K562 (cell line): ENCODE data around the gene PPM1M. TPM values are rescaled to one million over a fixed set of nuclear protein-coding genes. Genes with fewer than 3 reads are reported as not detected.
A peak's percentile ranks its signal among the peaks of the same experiment; 100 is the strongest.

Experiments used
- ARID3B ChIP-seq: fragments of 250-450 bp; sonication (Bioruptor Pico); IDR thresholded peaks from 2 replicates; pipeline ENCODE4 v1.4.0; 2020; ENCODE audit warnings: borderline replicate concordance
- BDP1 ChIP-seq: IDR thresholded peaks from 3 replicates; pipeline ENCODE4 v1.6.1; 2011; ENCODE audit not compliant: insufficient read length, insufficient read depth
- CREM ChIP-seq: IDR thresholded peaks from 2 replicates; pipeline ENCODE4 v1.6.1; 2014; ENCODE audit warnings: antibody characterized with exemption, low read depth
- E2F8 ChIP-seq: fragments of 450-650 bp; IDR thresholded peaks from 2 replicates; pipeline ENCODE4 v1.7.1; 2018; ENCODE audit warnings: mild to moderate bottlenecking, low read depth; ENCODE audit not compliant: partially characterized antibody
- EGR1 ChIP-seq: fragments of 450-650 bp; conservative IDR thresholded peaks from 2 replicates; pipeline ENCODE4 v1.6.1; 2017; ENCODE audit warnings: mild to moderate bottlenecking
- ESRRA ChIP-seq: fragments of 450-650 bp; IDR thresholded peaks from 2 replicates; pipeline ENCODE4 v1.6.1; 2014; ENCODE audit warnings: low read depth, mild to moderate bottlenecking, moderate library complexity, borderline replicate concordance
- ETV5 ChIP-seq: sonication (generic); formaldehyde crosslinking; IDR thresholded peaks from 2 replicates; pipeline ENCODE4 v1.4.0; 2020; ENCODE audit warnings: low read depth, mild to moderate bottlenecking, missing genetic modification reagents
- MYNN ChIP-seq, 2 experiments: sonication (generic); formaldehyde crosslinking in 1 of 2; IDR thresholded peaks; 2 replicates each; pipeline versions ENCODE4 v1.5.0 to v1.6.1; 2016 to 2020; ENCODE audit warnings: antibody characterized with exemption in 1 of 2, missing genetic modification reagents in 1 of 2
- RB1 ChIP-seq: fragments of 450-650 bp; IDR thresholded peaks from 2 replicates; pipeline ENCODE4 v1.6.1; 2017; ENCODE audit warnings: low read depth, mild to moderate bottlenecking
- RBM25 ChIP-seq: fragments of 200-400 bp; formaldehyde crosslinking; IDR thresholded peaks from 2 replicates; pipeline ENCODE4 v1.6.1; 2018; ENCODE audit warnings: low read length, low read depth, moderate library complexity; ENCODE audit not compliant: severe bottlenecking
- SETDB1 ChIP-seq: IDR thresholded peaks from one replicate; pipeline ENCODE4 v1.6.1; 2012; ENCODE audit warnings: low read length, control low read depth, inconsistent platforms
- SIN3B ChIP-seq: fragments of 450-650 bp; IDR thresholded peaks from 2 replicates; pipeline ENCODE4 v1.6.1; 2017; ENCODE audit warnings: low read depth, mild to moderate bottlenecking, moderate library complexity
- SMAD4 ChIP-seq: fragments of 250-450 bp; sonication (Bioruptor Pico); conservative IDR thresholded peaks from 2 replicates; pipeline ENCODE4 v1.8.0; 2021; ENCODE audit warnings: inconsistent platforms, mild to moderate bottlenecking, moderate library complexity
- TCF7L2 ChIP-seq: fragments of 150-350 bp; IDR thresholded peaks from 2 replicates; pipeline ENCODE4 v1.6.1; 2016; ENCODE audit warnings: low read depth, mild to moderate bottlenecking, low read length, moderate library complexity
- ZBTB43 ChIP-seq: sonication (generic); formaldehyde crosslinking; IDR thresholded peaks from 2 replicates; pipeline ENCODE4 v1.8.0; 2023; ENCODE audit warnings: mild to moderate bottlenecking, missing genetic modification reagents
- ZNF133 ChIP-seq: fragments of 250-450 bp; sonication (Bioruptor Pico); IDR thresholded peaks from 2 replicates; pipeline ENCODE4 v1.4.0; 2020; ENCODE audit warnings: mild to moderate bottlenecking
- ZNF408 ChIP-seq: fragments of 250-450 bp; sonication (Bioruptor Pico); IDR thresholded peaks from 2 replicates; pipeline ENCODE4 v1.4.0; 2020; ENCODE audit warnings: low read depth, mild to moderate bottlenecking, moderate library complexity
- ZNF766 ChIP-seq: fragments of 200-800 bp; sonication (Bioruptor generic); conservative IDR thresholded peaks from 2 replicates; pipeline ENCODE4 v1.6.1; 2016; ENCODE audit warnings: missing genetic modification characterization, missing compliant biosample characterization
- polyA plus RNA-seq, 8 experiments: library from polyadenylated mRNA; depleted of rRNA in 4 of 8; stranded (reverse) in 5 of 8; unstranded in 3 of 8; fragments of >200 nt; fragmentation: Nextera tagmentation in 2 of 8; fragmentation: Illumina TruSeq in 1 of 8; extraction: Ambion mirVana in 2 of 8; extraction: Trizol in 1 of 8; gene quantifications; 2 replicates each; pipeline versions ENCODE4 v1.2.1 to v1.2.3, GENCODE V29; 2011 to 2014; ENCODE audit warnings: inconsistent platforms in 1 of 8, missing spikeins in 1 of 8
- total RNA-seq, 7 experiments: library from RNA; depleted of rRNA in 6 of 7; stranded (reverse); fragments of >200 nt in 6 of 7; fragmentation: Illumina TruSeq in 2 of 7; extraction: Trizol in 2 of 7; gene quantifications; 2 replicates each; pipeline versions ENCODE4 v1.2.1 to v1.2.3, GENCODE V29; 2011 to 2021; ENCODE audit warnings: low replicate concordance in 1 of 7
- TF ChIP-seq, protein P1 (sequence below): conservative IDR thresholded peaks from 2 replicates; pipeline ENCODE4 v1.6.1; 2011; ENCODE audit warnings: low read depth, mild to moderate bottlenecking, low read length; ENCODE audit not compliant: control insufficient read depth

Gene PPM1M
- total and polyA plus RNA-seq, 9 of the 15 experiments (the other 6 are each of a cell fraction or from before 2014, with no cell fraction given), result 1.4 to 9.2 (median 4.4) TPM

DNA sequence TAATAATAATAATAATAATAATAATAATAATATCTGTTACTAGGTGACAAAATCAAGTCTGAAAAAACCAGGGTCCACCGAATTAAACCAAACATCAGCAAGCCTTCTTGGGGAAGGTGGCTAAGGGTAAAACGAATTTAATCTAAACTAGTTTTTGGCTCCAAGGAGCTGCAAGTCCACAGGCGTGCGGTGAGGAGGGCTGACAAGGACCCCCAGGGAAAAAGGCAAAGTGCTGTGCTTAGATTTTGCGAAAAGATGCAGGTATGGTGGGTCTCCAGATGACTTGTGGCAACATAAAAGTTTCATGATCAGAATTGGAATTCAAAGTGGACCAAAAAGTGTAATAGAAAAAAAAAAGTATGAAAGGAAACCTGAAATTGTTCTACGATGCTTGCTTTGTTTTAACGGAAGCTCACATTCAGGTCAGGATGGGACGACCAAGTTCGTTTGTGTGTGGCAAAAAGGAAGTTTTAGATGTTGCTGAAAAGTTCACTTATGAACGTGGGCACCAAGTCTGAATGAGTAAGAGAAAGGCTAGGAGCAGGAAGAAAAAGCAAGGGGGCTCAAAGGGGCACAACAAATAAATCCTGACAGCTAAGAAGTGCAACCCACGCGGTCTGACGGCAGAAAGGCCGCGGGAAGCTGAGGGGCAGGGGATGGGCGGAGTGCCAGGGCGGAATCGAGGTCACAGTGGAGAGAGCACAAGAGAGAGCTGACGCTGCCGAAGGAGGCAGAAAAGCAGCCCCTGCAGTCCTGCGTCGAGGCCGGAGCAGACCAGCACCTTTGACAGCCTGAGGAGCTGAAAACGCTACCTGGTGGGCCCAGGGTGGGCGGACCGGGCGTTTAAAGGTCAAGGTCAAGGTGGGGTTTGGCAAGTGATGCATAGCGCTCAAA lies 31.8 kb downstream of the PPM1M start (continued):
- TF ChIP-seq, protein P1, sequence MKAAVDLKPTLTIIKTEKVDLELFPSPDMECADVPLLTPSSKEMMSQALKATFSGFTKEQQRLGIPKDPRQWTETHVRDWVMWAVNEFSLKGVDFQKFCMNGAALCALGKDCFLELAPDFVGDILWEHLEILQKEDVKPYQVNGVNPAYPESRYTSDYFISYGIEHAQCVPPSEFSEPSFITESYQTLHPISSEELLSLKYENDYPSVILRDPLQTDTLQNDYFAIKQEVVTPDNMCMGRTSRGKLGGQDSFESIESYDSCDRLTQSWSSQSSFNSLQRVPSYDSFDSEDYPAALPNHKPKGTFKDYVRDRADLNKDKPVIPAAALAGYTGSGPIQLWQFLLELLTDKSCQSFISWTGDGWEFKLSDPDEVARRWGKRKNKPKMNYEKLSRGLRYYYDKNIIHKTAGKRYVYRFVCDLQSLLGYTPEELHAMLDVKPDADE, result no peak
- no peak for TF ChIP-seq E2F8
- TF ChIP-seq TCF7L2, result no peak
- TF ChIP-seq MYNN (IDR thresholded peaks at IDR 0.05), result no peak; the same call in 1 of the 2 replicates
- TF ChIP-seq MYNN (CRISPR knock-in tag; IDR thresholded peaks at IDR 0.05), result no peak
- TF ChIP-seq ZNF408, result no peak
- peak; percentile 30; the same call in 1 of the 2 replicates for TF ChIP-seq EGR1
- no peak for TF ChIP-seq ARID3B (CRISPR knock-in tag)
- TF ChIP-seq RBM25, result no peak
- TF ChIP-seq SIN3B, result no peak
- TF ChIP-seq CREM, result 0 out of 2 replicates have a peak, but pooled peaks have one; percentile 20
- peak; percentile 44; the same call in 1 of the 2 replicates for TF ChIP-seq RB1
- TF ChIP-seq ETV5, result no peak
- TF ChIP-seq ZNF133 (CRISPR knock-in tag), result no peak
- no peak for TF ChIP-seq SMAD4
- peak; percentile 76 for TF ChIP-seq ESRRA
- no peak for TF ChIP-seq ZBTB43 (CRISPR knock-in tag)
- no peak for TF ChIP-seq ZNF766 (CRISPR knock-in tag)
- no peak for TF ChIP-seq BDP1
- no peak for TF ChIP-seq SETDB1
